GM08714 (cell line): ENCODE results near the gene MTUS2.

Experiments
- H3K4me3 ChIP-seq: fragments of 200-500 bp; sonication (Bioruptor generic); 2 replicates; pipeline ENCODE4 v1.5.1; 2014; ENCODE audit warnings: mild to moderate bottlenecking, low read length, inconsistent platforms
- ZNF274 ChIP-seq: IDR thresholded peaks from 2 replicates; pipeline ENCODE4 v1.6.1; 2012; ENCODE audit warnings: mild to moderate bottlenecking, low read depth, low read length

MTUS2 gene

DNA sequence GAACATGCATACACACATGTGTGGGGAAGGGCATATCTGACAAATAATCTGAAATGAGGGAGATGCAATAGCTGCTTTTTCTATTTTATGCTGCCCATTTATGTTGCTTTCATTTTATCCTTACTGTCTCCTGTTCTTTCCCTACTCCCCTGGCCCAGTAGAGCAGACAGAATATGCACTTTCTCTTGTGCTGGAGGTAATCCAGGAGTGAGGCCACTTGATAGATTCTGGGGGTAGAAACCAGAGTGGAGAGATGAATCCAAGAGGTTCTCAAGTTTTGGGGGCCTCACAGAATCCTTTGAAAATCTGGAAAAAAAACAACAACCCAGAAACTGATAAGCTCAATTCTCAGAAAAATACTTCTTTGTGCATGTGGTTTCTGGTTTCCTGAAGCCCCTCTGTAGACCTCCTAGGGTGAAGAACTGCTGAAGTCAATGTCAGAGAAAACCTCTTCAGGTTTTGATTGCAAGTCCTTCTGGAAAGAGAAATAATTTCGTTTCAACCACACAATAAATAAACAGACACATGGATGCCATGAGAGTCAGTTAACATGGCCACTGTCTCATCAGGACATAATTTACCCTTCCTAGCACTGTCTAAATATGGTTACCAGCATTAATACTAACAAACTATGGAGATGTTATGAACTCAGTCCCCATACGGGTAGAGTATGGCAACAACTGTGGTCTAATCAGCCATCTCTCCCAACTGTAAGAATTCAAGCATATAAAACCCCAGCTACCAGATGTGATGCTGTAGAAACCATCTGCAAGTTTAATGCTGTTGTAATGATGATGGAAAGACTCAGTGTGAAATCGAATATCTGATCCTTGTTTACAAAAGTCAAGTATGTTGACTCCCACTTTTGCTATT lies 419.8 kb downstream of the MTUS2 start:
- no peak for TF ChIP-seq ZNF274
- H3K4me3 ChIP-seq, result no peak overlapping the region

DNA sequence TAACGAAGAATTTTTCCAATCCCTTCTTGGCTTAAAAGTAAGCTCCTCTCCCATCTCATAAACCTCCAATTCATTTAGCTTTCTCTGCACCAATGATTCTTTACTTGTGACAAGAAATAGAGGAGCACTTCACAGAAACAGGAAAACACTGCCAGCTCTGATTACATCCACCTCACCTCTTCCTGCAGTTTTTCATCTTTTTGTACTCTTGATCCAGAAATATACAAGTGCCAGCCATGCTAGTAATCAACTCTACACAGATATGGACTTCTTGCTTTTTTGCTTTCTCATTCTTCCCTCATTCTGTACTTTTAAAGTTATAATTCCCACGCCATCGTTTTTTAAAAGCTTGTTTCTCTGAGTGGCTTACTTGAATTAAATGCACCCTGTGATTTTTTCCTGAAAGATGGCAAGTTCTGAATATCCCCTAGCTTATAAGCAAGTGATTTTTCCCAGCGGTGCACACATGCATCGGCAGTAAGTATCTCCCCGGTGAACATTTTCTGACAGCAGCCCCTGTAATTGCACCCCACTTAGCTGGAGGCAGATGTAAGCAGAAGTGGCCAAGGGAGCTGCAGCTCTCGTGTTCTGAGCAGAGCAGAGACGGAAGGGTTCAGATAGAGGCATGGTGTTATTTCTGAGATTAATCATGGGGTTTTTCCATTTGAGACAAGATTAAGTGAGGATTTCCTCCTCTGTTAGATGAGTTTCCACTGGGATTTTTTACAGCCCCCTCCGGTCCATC lies 434.7 kb downstream of the MTUS2 start:
- H3K4me3 ChIP-seq, result no peak overlapping the region
- TF ChIP-seq ZNF274, result no peak

DNA sequence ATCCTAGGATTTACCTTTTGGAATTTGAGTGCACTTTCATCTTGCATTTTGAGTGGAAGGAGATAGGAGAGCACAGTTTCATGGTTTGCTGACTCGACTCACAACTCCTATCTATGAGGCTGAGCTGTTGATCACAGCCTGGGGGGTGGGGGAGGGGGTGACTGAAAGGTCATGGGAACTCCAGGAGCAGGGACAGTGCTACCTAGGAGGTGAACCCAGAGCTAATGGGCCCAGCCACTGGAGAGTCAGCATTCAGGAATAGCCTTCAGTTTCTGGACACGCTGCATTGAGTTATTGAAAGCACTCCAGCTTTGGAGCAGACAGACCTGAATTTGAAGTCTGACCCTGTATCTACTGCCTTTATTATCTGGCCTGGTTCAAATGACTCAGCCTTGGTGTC lies 435.4 kb downstream of the MTUS2 start:
- TF ChIP-seq ZNF274, result no peak
- H3K4me3 ChIP-seq, result no peak overlapping the region

DNA sequence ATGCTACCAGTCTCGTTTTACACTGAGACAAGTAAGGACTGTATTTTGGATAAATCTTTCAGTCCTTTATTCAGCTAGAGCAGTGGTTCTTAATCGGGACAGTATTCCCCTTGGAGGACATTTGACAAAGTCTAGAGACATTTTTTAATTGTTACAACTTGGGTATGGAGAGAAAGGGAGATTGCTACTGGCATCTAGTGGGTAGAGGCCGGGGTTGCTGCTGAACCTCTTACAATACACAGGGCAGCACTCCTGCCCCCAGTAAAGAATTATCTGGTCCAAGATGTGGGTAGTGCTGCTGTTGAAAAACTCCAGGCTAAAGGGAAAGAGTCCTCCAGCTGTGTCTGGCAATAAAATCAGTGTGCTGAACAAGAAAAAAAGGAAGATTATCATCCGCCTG lies 440.5 kb downstream of the MTUS2 start:
- no peak for TF ChIP-seq ZNF274
- no peak overlapping the region for H3K4me3 ChIP-seq

DNA sequence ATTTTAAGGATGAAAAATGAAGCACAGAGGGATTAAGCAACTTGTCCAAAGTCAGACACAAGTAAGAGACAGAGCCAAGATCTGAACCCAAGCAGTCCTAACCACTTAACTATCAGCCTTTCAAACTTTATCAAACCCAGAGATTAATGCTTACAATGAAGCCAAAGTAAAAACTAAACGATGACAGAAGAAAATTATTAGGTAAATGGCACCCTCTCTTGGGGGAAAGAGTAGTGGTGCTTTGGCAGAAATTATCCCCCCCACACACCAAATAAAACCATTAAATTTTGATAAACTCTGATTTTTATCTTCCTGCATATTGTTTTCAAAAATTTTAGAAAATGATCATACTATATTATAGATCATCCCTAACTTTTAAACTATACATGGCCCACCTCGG lies 446.1 kb downstream of the MTUS2 start:
- no peak overlapping the region for H3K4me3 ChIP-seq
- no peak for TF ChIP-seq ZNF274

DNA sequence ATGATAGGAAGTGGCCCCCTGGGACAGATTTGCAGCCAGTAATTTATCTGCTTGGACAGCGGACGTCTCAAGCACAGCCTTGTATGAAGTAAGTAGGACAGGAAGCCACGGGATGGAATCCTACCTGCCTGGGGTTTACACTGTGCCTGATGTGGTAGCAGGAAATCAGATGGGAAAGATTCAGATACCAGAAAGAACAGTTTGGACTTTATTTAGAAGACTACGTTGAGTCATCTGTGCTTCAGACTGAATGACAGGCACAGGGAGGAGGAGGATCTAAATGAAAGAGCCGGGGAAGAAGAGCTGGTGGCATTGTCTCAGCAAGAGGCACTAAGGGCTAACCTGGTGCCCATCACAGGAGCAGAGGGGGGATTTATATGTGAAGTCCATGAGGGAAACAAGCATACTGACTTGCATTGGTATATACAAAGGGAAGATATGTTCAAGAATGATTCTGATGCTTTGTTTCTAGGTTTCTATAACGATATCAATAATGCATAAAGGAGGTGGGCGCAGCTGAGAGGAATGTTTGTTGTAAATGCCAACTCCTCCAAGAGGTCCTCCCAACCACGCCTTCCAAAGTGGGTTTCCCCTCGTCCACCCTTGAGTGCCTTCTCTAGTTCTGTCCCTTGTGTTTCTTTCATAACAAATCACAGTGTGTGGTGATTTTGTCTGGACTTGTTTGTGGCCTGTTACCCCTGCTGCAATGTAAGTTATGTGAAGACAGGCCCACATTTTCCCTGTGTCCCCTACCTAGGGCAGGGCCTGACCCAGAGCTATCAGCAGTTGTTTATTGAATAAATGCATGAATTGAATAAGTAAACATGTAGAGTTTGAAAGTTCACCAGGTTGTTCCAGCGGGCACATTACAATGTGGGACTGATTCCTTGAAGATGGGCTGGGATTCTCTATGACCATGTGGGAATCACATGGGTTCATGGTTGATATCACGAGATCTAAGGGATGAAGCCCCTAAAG lies 446.9 kb downstream of the MTUS2 start:
- no peak overlapping the region for H3K4me3 ChIP-seq
- no peak for TF ChIP-seq ZNF274

DNA sequence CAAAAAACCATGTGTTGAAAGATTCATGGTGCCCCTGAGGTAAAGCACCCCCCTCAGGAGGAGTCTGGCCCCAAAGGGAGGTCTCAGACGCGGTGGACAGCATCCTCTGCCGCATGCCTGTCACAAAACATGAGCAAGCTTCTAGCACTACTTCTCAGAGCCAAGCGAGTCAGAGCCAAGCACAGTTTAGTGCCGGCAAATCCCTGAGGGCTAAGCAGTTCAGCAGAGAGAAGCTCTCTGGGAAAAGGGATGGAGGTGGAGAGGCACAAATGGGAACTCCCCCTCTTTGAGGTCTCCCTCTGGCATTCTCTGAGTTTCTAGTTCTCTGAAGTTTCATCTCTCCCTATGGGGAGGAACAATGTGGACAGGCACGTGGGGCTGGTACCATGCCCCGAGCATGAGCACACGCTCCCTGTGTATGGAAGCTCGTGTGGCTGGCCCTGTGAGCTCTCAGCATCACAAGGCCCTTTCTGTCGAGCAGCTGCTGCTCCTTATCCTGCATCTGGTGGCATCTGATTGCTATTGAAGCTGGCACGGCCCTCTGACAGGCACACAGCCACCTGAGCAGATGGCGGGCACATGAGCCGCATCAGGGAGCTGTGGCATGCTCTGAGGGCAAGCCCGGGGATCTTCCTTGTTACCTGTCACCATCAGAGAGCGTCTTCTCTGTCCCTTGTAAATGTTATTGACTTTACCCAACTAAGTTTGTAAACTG lies 450.3 kb downstream of the MTUS2 start:
- no peak for TF ChIP-seq ZNF274
- no peak overlapping the region for H3K4me3 ChIP-seq

DNA sequence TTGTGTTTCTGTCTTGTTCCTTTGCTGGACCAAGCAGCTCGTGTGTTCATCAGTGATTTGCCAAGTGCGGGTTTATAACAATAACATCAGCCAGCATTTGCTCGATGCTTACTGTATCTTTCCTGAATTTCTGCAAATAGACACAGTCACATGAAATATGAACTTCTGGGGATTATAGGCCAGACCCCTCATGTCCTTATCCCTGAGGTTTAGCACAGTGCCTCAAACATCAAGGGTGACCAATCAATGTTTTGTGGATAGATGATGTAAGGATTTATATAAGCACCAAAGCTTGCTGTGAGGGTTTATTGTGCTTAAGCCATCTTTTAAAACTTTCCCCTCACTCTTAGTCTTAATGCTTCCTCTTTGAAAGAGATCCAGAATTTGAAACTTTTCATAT lies 451.5 kb downstream of the MTUS2 start:
- TF ChIP-seq ZNF274, result no peak
- H3K4me3 ChIP-seq, result no peak overlapping the region

DNA sequence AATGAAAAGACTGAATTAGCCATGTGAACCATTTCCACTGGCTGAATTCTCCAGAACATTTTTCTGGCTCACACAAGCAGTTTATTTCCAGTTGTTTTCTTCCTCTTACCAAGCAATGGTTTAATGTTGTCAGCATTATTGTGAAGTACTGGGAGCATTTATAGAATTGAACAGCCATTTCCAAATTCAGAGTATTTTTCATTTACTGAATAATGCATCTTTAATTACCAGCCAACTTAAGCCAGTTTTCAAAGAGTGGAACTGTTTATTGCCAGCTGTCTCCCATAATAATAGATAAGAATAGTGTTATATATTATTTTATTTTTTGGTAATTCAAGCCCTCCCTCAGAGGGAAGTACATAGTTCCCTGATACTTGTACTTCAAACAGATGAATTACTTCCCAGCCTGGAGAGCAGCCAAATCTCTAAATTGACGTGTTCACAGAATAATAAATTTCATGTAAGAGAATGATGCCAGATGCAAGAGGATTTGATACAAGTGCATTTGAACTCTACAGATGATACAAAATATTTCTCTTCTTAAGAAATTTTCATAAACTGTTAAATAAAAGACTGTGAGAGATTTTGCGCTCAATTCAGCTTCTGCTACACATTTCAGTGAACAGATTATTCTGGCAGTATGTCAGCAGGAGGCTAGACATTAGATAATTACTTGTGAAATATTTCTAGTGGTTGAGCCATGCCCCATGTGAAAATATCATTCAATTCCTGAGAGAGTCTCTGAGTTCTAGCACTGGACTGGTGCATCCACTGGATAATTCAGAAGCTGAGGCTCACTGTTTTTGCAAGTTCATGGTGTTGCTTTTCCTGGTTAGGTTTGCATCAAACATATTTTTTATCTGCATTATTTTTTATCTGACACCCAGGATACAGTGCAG lies 459.5 kb downstream of the MTUS2 start:
- no peak for TF ChIP-seq ZNF274
- no peak overlapping the region for H3K4me3 ChIP-seq

DNA sequence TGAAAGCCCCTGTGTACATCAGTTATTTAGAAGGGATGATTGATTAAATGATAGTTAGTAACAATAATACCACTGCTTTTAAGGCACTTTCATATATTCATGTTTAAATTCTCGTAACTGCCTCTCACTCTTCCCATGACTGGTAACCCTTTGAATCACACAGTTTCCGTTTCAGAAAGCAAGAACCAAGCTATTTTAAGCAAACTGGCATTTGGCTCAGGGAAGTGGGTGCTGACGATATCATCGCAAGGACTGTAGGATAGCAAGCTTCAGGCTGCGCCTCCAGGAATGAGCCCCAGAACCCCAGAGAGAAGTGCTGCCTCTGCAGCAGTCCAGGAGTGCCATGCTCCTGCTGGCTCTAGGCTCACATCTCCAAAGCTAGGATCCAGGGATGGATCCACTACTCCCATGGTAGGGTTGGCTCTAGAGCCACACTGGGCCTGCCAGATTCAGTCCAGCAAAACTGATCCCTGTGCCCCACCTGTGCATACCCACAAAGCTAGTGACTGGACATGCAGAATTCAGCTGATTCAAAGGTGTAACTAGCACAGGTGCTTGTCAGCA lies 461.9 kb downstream of the MTUS2 start:
- no peak for TF ChIP-seq ZNF274
- no peak overlapping the region for H3K4me3 ChIP-seq

DNA sequence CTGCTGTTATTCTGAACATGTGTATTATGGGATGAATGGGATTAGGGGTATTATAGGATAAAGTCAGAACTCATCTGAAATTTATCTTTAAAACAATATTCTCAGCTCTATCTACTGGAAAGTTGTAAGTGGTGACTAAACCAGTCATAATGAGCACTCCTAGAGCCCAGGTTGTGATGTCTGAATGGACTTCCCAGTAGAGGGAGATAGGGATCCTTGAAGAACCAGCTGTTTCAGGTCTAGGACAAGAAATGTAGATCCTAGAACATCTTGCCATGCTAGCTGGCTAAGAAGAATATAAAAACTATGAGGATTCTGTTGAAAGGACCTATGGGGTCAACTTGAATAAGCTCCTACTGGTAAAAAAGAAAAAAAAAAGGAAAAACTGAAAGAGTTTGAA lies 464.6 kb downstream of the MTUS2 start:
- H3K4me3 ChIP-seq, result no peak overlapping the region
- TF ChIP-seq ZNF274, result no peak

DNA sequence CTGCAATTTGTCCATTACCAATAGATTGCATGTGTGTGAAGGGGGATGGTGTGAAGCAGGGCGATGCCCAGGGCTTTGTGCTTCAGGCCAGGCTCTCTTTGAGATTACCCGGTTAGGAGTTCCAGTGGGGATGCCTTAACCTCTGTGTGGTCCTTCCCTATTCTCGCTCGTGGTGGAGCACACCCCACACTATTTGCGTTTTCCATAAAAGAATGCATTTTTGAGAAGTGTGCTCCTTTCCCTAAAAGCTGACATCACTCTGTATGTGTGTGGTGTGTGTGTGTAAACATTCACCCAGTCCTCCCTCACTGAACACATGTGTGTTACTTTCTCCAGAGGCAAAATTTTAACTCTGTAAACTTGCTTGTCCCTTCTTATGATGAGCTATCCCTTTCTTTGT lies 467.1 kb downstream of the MTUS2 start:
- H3K4me3 ChIP-seq, result no peak overlapping the region
- TF ChIP-seq ZNF274, result no peak
